ENCODE results near the gene HIP1.
"Not testable (repeated sequence)": the region's sequence is repeated elsewhere in the genome, so short reads cannot be mapped to it uniquely, and the experiment has no call there.

HIP1 gene

DNA sequence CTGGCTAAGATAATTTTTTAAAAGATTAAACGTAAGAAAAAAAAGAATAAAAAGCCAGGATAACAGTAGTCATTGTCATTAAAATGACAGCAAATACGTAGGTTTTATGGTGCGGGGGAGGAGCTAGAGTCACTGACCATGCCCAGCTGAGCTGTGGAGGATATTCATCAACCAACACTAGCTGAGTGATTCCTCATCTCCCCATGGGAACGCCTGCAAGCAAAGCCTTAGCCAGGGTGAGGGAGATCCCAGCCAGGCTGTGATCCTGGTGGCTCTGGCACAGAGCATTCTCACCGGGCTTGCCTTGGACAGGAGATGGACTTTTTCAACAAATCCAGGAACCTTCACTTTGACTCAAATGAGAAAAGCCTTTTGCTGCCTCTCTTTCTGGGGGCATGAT is 94.2 kb downstream of the HIP1 start:
- no peak for DNase-seq (ENCODE audit: low spot score)

DNA sequence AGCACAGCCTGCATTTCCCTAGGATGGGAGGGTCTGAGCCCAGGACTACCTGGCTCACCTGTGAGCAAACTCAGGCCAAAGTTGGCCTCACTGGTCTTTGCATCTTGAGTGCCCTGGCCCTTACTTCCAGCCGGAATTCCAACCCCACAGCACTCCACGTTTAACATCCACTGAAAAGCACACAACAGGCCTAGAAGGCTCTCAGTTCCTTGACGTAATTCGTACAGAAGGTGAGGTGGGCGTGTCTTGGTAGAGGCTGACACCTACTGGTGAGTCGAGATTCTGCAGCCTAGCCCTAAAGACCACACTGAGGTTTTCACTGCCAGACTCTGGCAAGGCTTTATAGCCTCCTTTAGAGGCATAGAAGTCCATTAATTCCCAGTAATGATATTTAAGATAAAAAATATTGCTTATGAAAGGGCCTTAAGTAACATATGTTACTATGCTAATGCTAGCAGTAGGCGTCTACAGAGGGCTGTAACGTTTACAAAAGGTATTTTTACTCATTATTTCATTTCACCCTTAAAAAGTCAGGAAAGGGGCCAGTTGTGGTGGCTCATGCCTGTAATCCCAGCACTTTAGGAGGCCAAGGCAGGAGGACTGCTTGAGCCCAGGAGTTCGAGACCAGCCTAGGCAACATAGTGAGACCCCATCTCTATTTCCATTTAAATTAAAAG is 95.8 kb downstream of the HIP1 start:
- peak; percentile 67 for DNase-seq (ENCODE audit: low spot score)

DNA sequence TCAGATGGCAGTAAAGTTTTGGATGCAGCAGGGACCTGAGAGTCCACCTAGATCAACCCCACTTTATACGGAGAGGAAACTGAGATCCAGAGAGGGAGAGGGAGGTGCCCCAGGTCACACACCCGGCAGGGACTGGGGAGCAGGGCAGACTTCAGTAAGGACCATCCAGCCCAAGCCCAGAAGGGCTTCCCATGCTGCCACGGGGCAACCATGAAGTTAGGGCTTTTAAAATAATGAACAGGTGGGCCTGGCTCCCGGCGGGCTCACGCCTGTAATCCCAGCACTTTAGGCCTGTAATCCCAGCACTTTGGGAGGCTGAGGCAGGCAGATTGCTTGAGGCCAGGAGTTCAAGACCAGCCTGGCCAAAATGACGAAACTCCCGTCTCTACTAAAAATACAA is 98.5 kb downstream of the HIP1 start:
- DNase-seq (ENCODE audit: low spot score) = peak; percentile 69

- DNase-seq (ENCODE audit: low spot score) = peak; percentile 70
Measured at GRCh38 chr7:75639886-75640190, 98.9 kb downstream of the HIP1 start.

- peak; percentile 89 for DNase-seq (ENCODE audit: low spot score)
Measured at GRCh38 chr7:75639071-75639885, 99.5 kb downstream of the HIP1 start.

- peak; percentile 83 for DNase-seq (ENCODE audit: low spot score)
Measured at GRCh38 chr7:75638594-75639070, 100.1 kb downstream of the HIP1 start.

GRCh38 chr7:75637854-75638593 is 100.7 kb downstream of the HIP1 start:
- DNase-seq (ENCODE audit: low spot score) = no peak

- DNase-seq (ENCODE audit: low spot score) = no peak
Measured at GRCh38 chr7:75635036-75635435, 103.7 kb downstream of the HIP1 start.

GRCh38 chr7:75632587-75632986 is 106.2 kb downstream of the HIP1 start:
- not testable (repeated sequence) for DNase-seq (ENCODE audit: low spot score)

GRCh38 chr7:75631711-75632110 is 107.0 kb downstream of the HIP1 start:
- DNase-seq (ENCODE audit: low spot score) = no peak

DNA sequence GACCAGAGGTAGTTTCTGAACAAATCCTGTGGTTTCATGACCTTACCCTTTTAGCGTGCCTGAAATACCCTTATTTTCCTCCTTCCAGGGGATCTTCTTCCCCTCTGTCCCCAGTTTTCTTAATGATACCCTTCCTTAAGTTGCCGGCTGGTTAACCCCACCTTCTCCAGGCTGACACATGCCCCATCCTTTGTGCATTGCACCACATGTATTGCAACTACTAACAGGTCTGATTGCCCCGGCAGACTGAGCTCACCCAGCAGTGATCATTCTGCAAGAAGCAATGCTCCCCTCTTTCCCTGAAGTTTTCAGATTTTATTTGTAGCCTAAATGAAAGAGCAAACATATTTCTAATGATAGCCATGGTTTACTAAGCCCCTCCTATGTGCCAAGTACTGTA is 108.2 kb downstream of the HIP1 start:
- no peak for DNase-seq (ENCODE audit: low spot score)

- no peak for DNase-seq (ENCODE audit: low spot score)
Measured at GRCh38 chr7:75629044-75629443, 109.7 kb downstream of the HIP1 start.

- no peak for DNase-seq (ENCODE audit: low spot score)
Measured at GRCh38 chr7:75628055-75628454, 110.7 kb downstream of the HIP1 start.

DNA sequence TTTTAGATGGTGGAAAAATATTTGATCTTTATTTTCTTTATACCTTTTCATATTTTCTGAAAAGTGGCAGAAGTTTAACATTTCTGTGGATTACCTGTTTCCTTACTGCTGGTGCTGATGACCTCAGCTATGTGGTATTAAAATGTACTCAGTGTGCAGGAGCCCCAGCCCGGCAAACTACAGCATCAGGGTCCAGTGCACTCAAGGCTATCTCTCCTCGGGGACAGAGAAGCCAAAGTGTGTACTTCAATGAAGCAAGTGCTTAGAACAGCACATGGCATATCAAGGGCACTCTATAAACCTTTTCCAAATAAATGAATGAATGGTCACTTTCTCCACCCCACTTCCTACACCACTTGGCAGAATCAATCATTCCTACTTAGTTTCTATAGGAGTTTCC is 111.8 kb downstream of the HIP1 start:
- no peak for DNase-seq (ENCODE audit: low spot score)

DNA sequence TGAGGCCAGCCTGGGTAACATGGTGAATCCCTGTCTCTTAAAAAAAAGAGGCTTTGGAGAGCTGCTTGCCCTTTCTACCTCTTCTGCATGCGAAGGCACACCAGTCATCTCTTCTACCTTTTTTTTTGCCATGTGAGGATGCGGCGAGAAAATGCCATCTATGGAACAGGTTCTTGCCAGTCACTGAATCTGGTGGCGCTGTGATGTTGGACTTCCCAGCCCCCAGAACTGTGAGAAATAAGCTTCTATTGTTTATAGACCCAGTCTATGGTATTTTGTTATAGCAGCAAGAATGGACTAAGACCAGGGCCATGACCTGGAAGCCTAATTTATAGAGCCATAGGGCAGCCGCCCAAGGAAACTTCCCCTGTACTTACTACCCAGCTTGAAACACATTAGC is 112.9 kb downstream of the HIP1 start:
- no peak for DNase-seq (ENCODE audit: low spot score)

GRCh38 chr7:75624134-75624832 is 114.5 kb downstream of the HIP1 start:
- DNase-seq (ENCODE audit: low spot score) = no peak

- DNase-seq (ENCODE audit: low spot score) = no peak
Measured at GRCh38 chr7:75623390-75624133, 115.2 kb downstream of the HIP1 start.

GRCh38 chr7:75621124-75621523 is 117.6 kb downstream of the HIP1 start:
- no peak for DNase-seq (ENCODE audit: low spot score)

- DNase-seq (ENCODE audit: low spot score) = no peak
Measured at GRCh38 chr7:75619636-75620035, 119.1 kb downstream of the HIP1 start.

- DNase-seq (ENCODE audit: low spot score) = no peak
Measured at GRCh38 chr7:75617634-75618234, 121.0 kb downstream of the HIP1 start.

Measured in D341Med (cell line).